K562 (cell line): ENCODE data around the gene CNDP1. TPM values are rescaled to one million over a fixed set of nuclear protein-coding genes. Genes with fewer than 3 reads are reported as not detected.

Experiments used
- BHLHE40 ChIP-seq: IDR thresholded peaks from 2 replicates; pipeline ENCODE4 v1.6.1; 2011; ENCODE audit warnings: low read length, improper control_type of control experiment
- CEBPG ChIP-seq, 3 experiments: fragments of 200-800 bp in 1 of 3; sonication (Bioruptor generic) in 1 of 3; sonication (generic) in 1 of 3; formaldehyde crosslinking in 1 of 3; IDR thresholded peaks in 2 of 3; conservative IDR thresholded peaks in 1 of 3; 2 replicates each; pipeline versions ENCODE4 v1.6.1 to v1.8.0; 2016 to 2022; ENCODE audit warnings: missing compliant biosample characterization in 2 of 3, missing genetic modification characterization in 2 of 3, mild to moderate bottlenecking in 1 of 3, missing genetic modification reagents in 1 of 3
- DNMT1 ChIP-seq: fragments of 450-650 bp; IDR thresholded peaks from 2 replicates; pipeline ENCODE4 v1.6.1; 2016; ENCODE audit warnings: antibody characterized with exemption, mild to moderate bottlenecking
- E2F6 ChIP-seq, 2 experiments: IDR thresholded peaks; 2 replicates each; pipeline ENCODE4 v1.6.1; 2011; ENCODE audit warnings: borderline replicate concordance in 1 of 2, control low read depth in 1 of 2, low read depth in 1 of 2, low read length in 1 of 2, mild to moderate bottlenecking in 1 of 2, mixed read lengths in 1 of 2, moderate library complexity in 1 of 2; ENCODE audit not compliant: insufficient read depth in 1 of 2, insufficient read length in 1 of 2, poor library complexity in 1 of 2, severe bottlenecking in 1 of 2; ENCODE audit errors: extremely low read depth in 1 of 2
- KDM5B ChIP-seq: fragments of 200-600 bp; sonication (generic); IDR thresholded peaks from 2 replicates; pipeline ENCODE4 v1.6.1; 2012; ENCODE audit warnings: low read depth, mild to moderate bottlenecking, moderate library complexity, low read length, control low read depth, inconsistent platforms; ENCODE audit not compliant: insufficient replicate concordance
- MAZ ChIP-seq, 2 experiments: fragments of 450-650 bp in 1 of 2; sonication (generic) in 1 of 2; formaldehyde crosslinking; IDR thresholded peaks in 1 of 2; conservative IDR thresholded peaks in 1 of 2; 2 replicates each; pipeline versions ENCODE4 v1.4.0 to v1.5.0; 2020; ENCODE audit warnings: mild to moderate bottlenecking in 1 of 2, missing genetic modification reagents in 1 of 2
- MNT ChIP-seq, 2 experiments: fragments of 450-650 bp; conservative IDR thresholded peaks; 2 replicates each; pipeline ENCODE4 v1.6.1; 2017; ENCODE audit warnings: mild to moderate bottlenecking in 2 of 2, moderate library complexity in 2 of 2
- PKNOX1 ChIP-seq: fragments of 450-650 bp; IDR thresholded peaks from 2 replicates; pipeline ENCODE4 v1.6.1; 2016
- RFX1 ChIP-seq: fragments of 450-650 bp; IDR thresholded peaks from 2 replicates; pipeline ENCODE4 v1.6.1; 2016; ENCODE audit warnings: mild to moderate bottlenecking, moderate library complexity
- TBP ChIP-seq: optimal IDR thresholded peaks from 2 replicates; pipeline ENCODE3; 2011; ENCODE audit warnings: low read depth, low read length, improper control_type of control experiment
- ZNF589 ChIP-seq: fragments of 200-800 bp; sonication (Bioruptor generic); IDR thresholded peaks from 2 replicates; pipeline ENCODE4 v1.6.1; 2016; ENCODE audit warnings: low read depth, missing genetic modification characterization, missing compliant biosample characterization
- polyA plus RNA-seq, 8 experiments: library from polyadenylated mRNA; depleted of rRNA in 4 of 8; stranded (reverse) in 5 of 8; unstranded in 3 of 8; fragments of >200 nt; fragmentation: Nextera tagmentation in 2 of 8; fragmentation: Illumina TruSeq in 1 of 8; extraction: Ambion mirVana in 2 of 8; extraction: Trizol in 1 of 8; gene quantifications; 2 replicates each; pipeline versions ENCODE4 v1.2.1 to v1.2.3, GENCODE V29; 2011 to 2014; ENCODE audit warnings: inconsistent platforms in 1 of 8, missing spikeins in 1 of 8
- total RNA-seq, 7 experiments: library from RNA; depleted of rRNA in 6 of 7; stranded (reverse); fragments of >200 nt in 6 of 7; fragmentation: Illumina TruSeq in 2 of 7; extraction: Trizol in 2 of 7; gene quantifications; 2 replicates each; pipeline versions ENCODE4 v1.2.1 to v1.2.3, GENCODE V29; 2011 to 2021; ENCODE audit warnings: low replicate concordance in 1 of 7

Gene CNDP1
- total and polyA plus RNA-seq, 9 of the 15 experiments (the other 6 are each of a cell fraction or from before 2014, with no cell fraction given): not detected

- TF ChIP-seq MAZ (CRISPR knock-in tag; conservative IDR thresholded peaks at IDR 0.05 in 1 of 2, IDR thresholded peaks at IDR 0.05 in 1 of 2) (0 out of 4 replicates have a peak, but pooled peaks of 1 of the 2 experiments have one; percentile 31), PKNOX1 (peak; percentile 66), BHLHE40 (peak; percentile 76), CEBPG (CRISPR knock-in tag; IDR thresholded peaks at IDR 0.05) (no peak), CEBPG (tag; conservative IDR thresholded peaks at IDR 0.05 in 1 of 2, IDR thresholded peaks at IDR 0.05 in 1 of 2) (0 out of 4 replicates have a peak, but pooled peaks of 1 of the 2 experiments have one; percentile 28), ZNF589 (CRISPR knock-in tag) (no peak), MNT (conservative IDR thresholded peaks at IDR 0.05) (peak; percentile 87 to 93), KDM5B (no peak), RFX1 (peak; percentile 49), DNMT1 (no peak), TBP (peak; percentile 33), E2F6 (IDR thresholded peaks at IDR 0.05; ENCODE audit: borderline replicate concordance in 1 of 2, extremely low read depth in 1 of 2, insufficient read depth in 1 of 2, insufficient read length in 1 of 2, low read depth in 1 of 2, low read length in 1 of 2, poor library complexity in 1 of 2, severe bottlenecking in 1 of 2) (peak in 1 of 2 experiments; percentile 60)
These were observed 34.7 kb upstream of the CNDP1 start (continued) for GRCh38 chr18:74499633-74500032.
